K562 (cell line): ENCODE measurements around the gene LAX1. TPM values are rescaled to one million over a fixed set of nuclear protein-coding genes. Genes with fewer than 3 reads are reported as not detected.
A peak's percentile ranks its signal among the peaks of the same experiment; 100 is the strongest.

Experiments used
- ARID1B ChIP-seq: fragments of 450-650 bp; IDR thresholded peaks from 2 replicates; pipeline ENCODE4 v1.6.1; 2016; ENCODE audit warnings: antibody characterized with exemption, mild to moderate bottlenecking, inconsistent platforms
- BACH1 ChIP-seq: fragments of 200-800 bp; sonication (Bioruptor generic); IDR thresholded peaks from 2 replicates; pipeline ENCODE4 v1.6.1; 2016; ENCODE audit warnings: missing genetic modification characterization, missing compliant biosample characterization
- COPS2 ChIP-seq: fragments of 450-650 bp; conservative IDR thresholded peaks from 2 replicates; pipeline ENCODE4 v1.6.1; 2016; ENCODE audit warnings: mild to moderate bottlenecking, moderate library complexity
- ESRRA ChIP-seq: fragments of 450-650 bp; IDR thresholded peaks from 2 replicates; pipeline ENCODE4 v1.6.1; 2014; ENCODE audit warnings: low read depth, mild to moderate bottlenecking, moderate library complexity, borderline replicate concordance
- ETV6 ChIP-seq, 3 experiments: fragments of 150-350 bp in 1 of 3; sonication (generic) in 1 of 3; formaldehyde crosslinking in 1 of 3; IDR thresholded peaks; 2 replicates each; pipeline versions ENCODE4 v1.6.1 to v1.8.0; 2014 to 2022; ENCODE audit warnings: borderline replicate concordance in 2 of 3, low read depth in 2 of 3, antibody characterized with exemption in 1 of 3, low read length in 1 of 3, mild to moderate bottlenecking in 1 of 3, missing genetic modification reagents in 1 of 3
- FOXK2 ChIP-seq, 2 experiments: fragments of 450-650 bp; IDR thresholded peaks in 1 of 2; conservative IDR thresholded peaks in 1 of 2; 2 replicates each; pipeline ENCODE4 v1.6.1; 2016; ENCODE audit warnings: low read depth in 2 of 2, mild to moderate bottlenecking in 1 of 2
- GTF2E2 ChIP-seq: fragments of 200-800 bp; sonication (Bioruptor generic); IDR thresholded peaks from 2 replicates; pipeline ENCODE4 v1.6.1; 2016; ENCODE audit warnings: missing genetic modification characterization, missing compliant biosample characterization
- HMG20B ChIP-seq: fragments of 250-450 bp; sonication (Bioruptor Pico); IDR thresholded peaks from 2 replicates; pipeline ENCODE4 v1.5.0; 2021; ENCODE audit warnings: mild to moderate bottlenecking
- KAT8 ChIP-seq: fragments of 450-650 bp; IDR thresholded peaks from 2 replicates; pipeline ENCODE4 v1.6.1; 2016; ENCODE audit warnings: low read depth, mild to moderate bottlenecking
- MCM5 ChIP-seq: fragments of 450-650 bp; IDR thresholded peaks from 2 replicates; pipeline ENCODE4 v1.6.1; 2016; ENCODE audit warnings: low read depth
- NR4A1 ChIP-seq, 2 experiments: fragments of 250-450 bp in 1 of 2; fragments of 450-650 bp in 1 of 2; sonication (Bioruptor Pico) in 1 of 2; IDR thresholded peaks; 2 replicates each; pipeline versions ENCODE4 v1.4.0 to v1.6.1; 2016 to 2020; ENCODE audit warnings: mild to moderate bottlenecking in 2 of 2, missing compliant biosample characterization in 1 of 2, missing genetic modification characterization in 1 of 2, moderate library complexity in 1 of 2
- PHB2 ChIP-seq: fragments of 450-650 bp; IDR thresholded peaks from 2 replicates; pipeline ENCODE4 v1.6.1; 2017; ENCODE audit warnings: low read depth
- POLR2H ChIP-seq: IDR thresholded peaks from 2 replicates; pipeline ENCODE4 v1.6.1; 2016; ENCODE audit warnings: missing genetic modification characterization, low read depth, mild to moderate bottlenecking, control low read depth, missing compliant biosample characterization, moderate library complexity
- SMARCA5 ChIP-seq: fragments of 450-650 bp; IDR thresholded peaks from 2 replicates; pipeline ENCODE4 v1.6.1; 2016
- SNRNP70 ChIP-seq: fragments of 200-400 bp; formaldehyde crosslinking; optimal IDR thresholded peaks from 2 replicates; pipeline ENCODE3; 2017; ENCODE audit warnings: low read depth, low read length
- SRSF3 ChIP-seq: fragments of 200-400 bp; formaldehyde crosslinking; IDR thresholded peaks from 2 replicates; pipeline ENCODE4 v1.6.1; 2016; ENCODE audit warnings: mild to moderate bottlenecking, low read length, moderate library complexity; ENCODE audit not compliant: insufficient read depth
- TAF1 ChIP-seq: IDR thresholded peaks from 2 replicates; pipeline ENCODE4 v1.6.1; 2011; ENCODE audit warnings: mild to moderate bottlenecking, low read length, moderate library complexity; ENCODE audit not compliant: insufficient read depth, control insufficient read depth, severe bottlenecking; ENCODE audit errors: extremely low read depth
- ZNF184 ChIP-seq: sonication (generic); formaldehyde crosslinking; IDR thresholded peaks from 2 replicates; pipeline ENCODE4 v1.5.0; 2020; ENCODE audit warnings: missing genetic modification reagents
- ZNF561 ChIP-seq: fragments of 450-650 bp; formaldehyde crosslinking; conservative IDR thresholded peaks from 2 replicates; pipeline ENCODE4 v1.4.0; 2020; ENCODE audit warnings: mild to moderate bottlenecking, moderate library complexity
- ZNF695 ChIP-seq: fragments of 450-650 bp; formaldehyde crosslinking; IDR thresholded peaks from 2 replicates; pipeline ENCODE4 v1.4.0; 2020; ENCODE audit warnings: mild to moderate bottlenecking, moderate library complexity
- polyA plus RNA-seq, 8 experiments: library from polyadenylated mRNA; depleted of rRNA in 4 of 8; stranded (reverse) in 5 of 8; unstranded in 3 of 8; fragments of >200 nt; fragmentation: Nextera tagmentation in 2 of 8; fragmentation: Illumina TruSeq in 1 of 8; extraction: Ambion mirVana in 2 of 8; extraction: Trizol in 1 of 8; gene quantifications; 2 replicates each; pipeline versions ENCODE4 v1.2.1 to v1.2.3, GENCODE V29; 2011 to 2014; ENCODE audit warnings: inconsistent platforms in 1 of 8, missing spikeins in 1 of 8
- total RNA-seq, 7 experiments: library from RNA; depleted of rRNA in 6 of 7; stranded (reverse); fragments of >200 nt in 6 of 7; fragmentation: Illumina TruSeq in 2 of 7; extraction: Trizol in 2 of 7; gene quantifications; 2 replicates each; pipeline versions ENCODE4 v1.2.1 to v1.2.3, GENCODE V29; 2011 to 2021; ENCODE audit warnings: low replicate concordance in 1 of 7
- TF ChIP-seq, protein P1 (sequence below), 3 experiments: fragments of 200-800 bp in 1 of 3; sonication (Bioruptor generic) in 1 of 3; sonication (generic) in 1 of 3; formaldehyde crosslinking in 1 of 3; IDR thresholded peaks; 2 replicates each; pipeline versions ENCODE4 v1.6.1 to v1.8.0; 2016 to 2022; ENCODE audit warnings: mild to moderate bottlenecking in 2 of 3, missing compliant biosample characterization in 2 of 3, missing genetic modification characterization in 2 of 3, missing genetic modification reagents in 1 of 3
- TF ChIP-seq, protein P2 (sequence below), 3 experiments: IDR thresholded peaks in 2 of 3; conservative IDR thresholded peaks in 1 of 3; 2 replicates each; pipeline ENCODE4 v1.5.1; 2011 to 2012; ENCODE audit warnings: low read length in 3 of 3, mild to moderate bottlenecking in 3 of 3, control low read depth in 2 of 3, improper control_type of control experiment in 1 of 3, inconsistent platforms in 1 of 3, low read depth in 1 of 3, mixed read lengths in 1 of 3, moderate library complexity in 1 of 3; ENCODE audit not compliant: insufficient read depth in 2 of 3
- TF ChIP-seq, protein P3 (sequence below): fragments of 450-650 bp; formaldehyde crosslinking; conservative IDR thresholded peaks from 2 replicates; pipeline ENCODE4 v1.4.0; 2022; ENCODE audit warnings: mild to moderate bottlenecking, missing genetic modification characterization

LAX1 gene
- total and polyA plus RNA-seq, 9 of the 15 experiments (the other 6 are each of a cell fraction or from before 2014, with no cell fraction given) = not detected

DNA sequence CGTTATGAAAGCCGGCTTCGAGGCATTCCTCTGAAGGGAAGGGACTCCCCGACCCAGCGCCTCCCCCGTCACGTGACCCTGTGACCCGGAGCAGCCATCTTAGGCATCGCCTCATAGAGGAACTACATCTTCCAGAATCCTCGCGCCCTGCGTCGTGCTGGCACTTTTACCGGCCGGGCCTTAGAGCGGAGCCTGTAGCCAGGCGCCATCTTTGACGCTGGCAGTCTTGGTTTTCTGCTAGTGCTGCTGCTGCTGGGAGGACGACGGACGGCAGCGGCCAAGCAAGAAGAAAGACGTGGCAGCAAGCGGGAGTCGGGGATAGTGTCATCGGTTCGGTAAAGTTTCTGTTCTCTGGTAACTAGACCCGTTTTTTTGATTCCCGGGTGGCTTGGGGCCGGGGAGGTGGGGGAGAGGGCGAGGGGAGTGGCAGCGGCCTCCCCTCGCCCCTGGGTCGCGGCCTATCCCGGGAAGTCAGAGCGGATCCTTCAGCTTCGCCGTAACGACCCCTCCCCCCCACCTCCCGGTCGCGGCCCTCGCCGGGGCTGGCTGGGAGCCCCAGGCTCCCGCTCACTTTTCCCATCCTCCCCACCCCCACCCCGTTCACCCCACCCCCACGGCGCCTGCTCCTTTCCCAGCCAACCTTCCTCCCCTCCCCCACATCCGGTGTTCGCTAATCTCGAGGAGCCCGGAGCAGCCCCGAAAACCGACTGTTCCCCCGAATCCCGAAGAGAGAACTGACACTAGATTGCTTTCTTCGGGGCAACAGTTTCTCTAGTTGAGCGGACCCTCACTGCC, 30.7 kb downstream of the LAX1 start, which contains the start of the genes ZBED6 and ZC3H11A (continued):
- TF ChIP-seq ARID1B = no peak
- peak; percentile 37; the same call in 1 of the 2 replicates for TF ChIP-seq BACH1
- no peak for TF ChIP-seq HMG20B (CRISPR knock-in tag)
- TF ChIP-seq ESRRA = peak; percentile 40; the same call in 1 of the 2 replicates
- 0 out of 2 replicates have a peak, but pooled peaks have one; percentile 49 for TF ChIP-seq ZNF561 (CRISPR knock-in tag)
- TF ChIP-seq PHB2 = no peak
- no peak for TF ChIP-seq SNRNP70
- TF ChIP-seq, protein P1, sequence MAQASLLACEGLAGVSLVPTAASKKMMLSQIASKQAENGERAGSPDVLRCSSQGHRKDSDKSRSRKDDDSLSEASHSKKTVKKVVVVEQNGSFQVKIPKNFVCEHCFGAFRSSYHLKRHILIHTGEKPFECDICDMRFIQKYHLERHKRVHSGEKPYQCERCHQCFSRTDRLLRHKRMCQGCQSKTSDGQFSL (CRISPR knock-in tag; IDR thresholded peaks at IDR 0.05) = 0 out of 2 replicates have a peak, but pooled peaks have one; percentile 16
- TF ChIP-seq, protein P1 (tag; IDR thresholded peaks at IDR 0.05) = peak in 1 of 2 experiments; percentile 80; a peak in 2 of 4 replicates
- peak; percentile 77 to 89; a peak in 3 of 4 replicates for TF ChIP-seq FOXK2 (conservative IDR thresholded peaks at IDR 0.05 in 1 of 2, IDR thresholded peaks at IDR 0.05 in 1 of 2; ENCODE audit: low read depth in 2 of 2)
- TF ChIP-seq MCM5 = no peak
- peak; percentile 87 for TF ChIP-seq TAF1
- TF ChIP-seq, protein P2, sequence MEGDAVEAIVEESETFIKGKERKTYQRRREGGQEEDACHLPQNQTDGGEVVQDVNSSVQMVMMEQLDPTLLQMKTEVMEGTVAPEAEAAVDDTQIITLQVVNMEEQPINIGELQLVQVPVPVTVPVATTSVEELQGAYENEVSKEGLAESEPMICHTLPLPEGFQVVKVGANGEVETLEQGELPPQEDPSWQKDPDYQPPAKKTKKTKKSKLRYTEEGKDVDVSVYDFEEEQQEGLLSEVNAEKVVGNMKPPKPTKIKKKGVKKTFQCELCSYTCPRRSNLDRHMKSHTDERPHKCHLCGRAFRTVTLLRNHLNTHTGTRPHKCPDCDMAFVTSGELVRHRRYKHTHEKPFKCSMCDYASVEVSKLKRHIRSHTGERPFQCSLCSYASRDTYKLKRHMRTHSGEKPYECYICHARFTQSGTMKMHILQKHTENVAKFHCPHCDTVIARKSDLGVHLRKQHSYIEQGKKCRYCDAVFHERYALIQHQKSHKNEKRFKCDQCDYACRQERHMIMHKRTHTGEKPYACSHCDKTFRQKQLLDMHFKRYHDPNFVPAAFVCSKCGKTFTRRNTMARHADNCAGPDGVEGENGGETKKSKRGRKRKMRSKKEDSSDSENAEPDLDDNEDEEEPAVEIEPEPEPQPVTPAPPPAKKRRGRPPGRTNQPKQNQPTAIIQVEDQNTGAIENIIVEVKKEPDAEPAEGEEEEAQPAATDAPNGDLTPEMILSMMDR (IDR thresholded peaks at IDR 0.05 in 2 of 3, conservative IDR thresholded peaks at IDR 0.05 in 1 of 3; ENCODE audit: insufficient read depth in 2 of 3, low read depth in 1 of 3, low read length in 3 of 3) = no peak
- no peak for TF ChIP-seq SMARCA5
- TF ChIP-seq, protein P3, sequence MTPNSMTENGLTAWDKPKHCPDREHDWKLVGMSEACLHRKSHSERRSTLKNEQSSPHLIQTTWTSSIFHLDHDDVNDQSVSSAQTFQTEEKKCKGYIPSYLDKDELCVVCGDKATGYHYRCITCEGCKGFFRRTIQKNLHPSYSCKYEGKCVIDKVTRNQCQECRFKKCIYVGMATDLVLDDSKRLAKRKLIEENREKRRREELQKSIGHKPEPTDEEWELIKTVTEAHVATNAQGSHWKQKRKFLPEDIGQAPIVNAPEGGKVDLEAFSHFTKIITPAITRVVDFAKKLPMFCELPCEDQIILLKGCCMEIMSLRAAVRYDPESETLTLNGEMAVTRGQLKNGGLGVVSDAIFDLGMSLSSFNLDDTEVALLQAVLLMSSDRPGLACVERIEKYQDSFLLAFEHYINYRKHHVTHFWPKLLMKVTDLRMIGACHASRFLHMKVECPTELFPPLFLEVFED (CRISPR knock-in tag) = peak; percentile 73; the same call in 1 of the 2 replicates
- TF ChIP-seq ZNF695 = no peak
- TF ChIP-seq KAT8 = no peak
- TF ChIP-seq SRSF3 = no peak
- no peak; a peak in 1 of 4 replicates for TF ChIP-seq ETV6 (IDR thresholded peaks at IDR 0.05; ENCODE audit: borderline replicate concordance in 1 of 2, low read depth in 2 of 2, low read length in 1 of 2)
- TF ChIP-seq ETV6 (CRISPR knock-in tag; IDR thresholded peaks at IDR 0.05; ENCODE audit: borderline replicate concordance) = no peak
- TF ChIP-seq ZNF184 (CRISPR knock-in tag) = no peak
- peak; percentile 92 for TF ChIP-seq GTF2E2 (tag)
- TF ChIP-seq NR4A1 (CRISPR knock-in tag; IDR thresholded peaks at IDR 0.05) = no peak
- 0 out of 2 replicates have a peak, but pooled peaks have one; percentile 75 for TF ChIP-seq NR4A1 (tag; IDR thresholded peaks at IDR 0.05)
- no peak for TF ChIP-seq COPS2
- TF ChIP-seq POLR2H (tag) = peak; percentile 93
